Stomach (tissue), 4 donors: Measurements from ENCODE around the gene B3GNT9.

Source experiments
- POLR2A ChIP-seq, 4 donors: fragments of 450-650 bp; IDR thresholded peaks; one replicate each; pipeline ENCODE4 v1.6.1; 2016; ENCODE audit warnings: antibody characterized with exemption in 4 of 4, control low read depth in 2 of 4, mild to moderate bottlenecking in 1 of 4, moderate library complexity in 1 of 4
- TF ChIP-seq, protein P1 (sequence below), 7 experiments: fragments of 450-650 bp in 4 of 7; fragments of 200-600 bp in 3 of 7; sonication (generic) in 3 of 7; IDR thresholded peaks; one replicate each; pipeline ENCODE4 v1.5.1; 2016 to 2019; ENCODE audit warnings: antibody characterized with exemption in 7 of 7, control low read depth in 2 of 7, mild to moderate bottlenecking in 1 of 7

- TF ChIP-seq, protein P1, sequence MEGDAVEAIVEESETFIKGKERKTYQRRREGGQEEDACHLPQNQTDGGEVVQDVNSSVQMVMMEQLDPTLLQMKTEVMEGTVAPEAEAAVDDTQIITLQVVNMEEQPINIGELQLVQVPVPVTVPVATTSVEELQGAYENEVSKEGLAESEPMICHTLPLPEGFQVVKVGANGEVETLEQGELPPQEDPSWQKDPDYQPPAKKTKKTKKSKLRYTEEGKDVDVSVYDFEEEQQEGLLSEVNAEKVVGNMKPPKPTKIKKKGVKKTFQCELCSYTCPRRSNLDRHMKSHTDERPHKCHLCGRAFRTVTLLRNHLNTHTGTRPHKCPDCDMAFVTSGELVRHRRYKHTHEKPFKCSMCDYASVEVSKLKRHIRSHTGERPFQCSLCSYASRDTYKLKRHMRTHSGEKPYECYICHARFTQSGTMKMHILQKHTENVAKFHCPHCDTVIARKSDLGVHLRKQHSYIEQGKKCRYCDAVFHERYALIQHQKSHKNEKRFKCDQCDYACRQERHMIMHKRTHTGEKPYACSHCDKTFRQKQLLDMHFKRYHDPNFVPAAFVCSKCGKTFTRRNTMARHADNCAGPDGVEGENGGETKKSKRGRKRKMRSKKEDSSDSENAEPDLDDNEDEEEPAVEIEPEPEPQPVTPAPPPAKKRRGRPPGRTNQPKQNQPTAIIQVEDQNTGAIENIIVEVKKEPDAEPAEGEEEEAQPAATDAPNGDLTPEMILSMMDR (IDR thresholded peaks at IDR 0.05) = no peak
- no peak for TF ChIP-seq POLR2A (IDR thresholded peaks at IDR 0.05)
These were observed 14.6 kb upstream of the B3GNT9 start for GRCh38 chr16:67165121-67166078.
